Activated CD4-positive, CD25-positive, alpha-beta regulatory T cell treated with anti-CD3 and anti-CD28 coated beads, Interleukin-2, amount 50 U/mL, for 24 hours (primary cell): ENCODE results near the gene ZBTB21.
"Not testable (repeated sequence)": the region's sequence is repeated elsewhere in the genome, so short reads cannot be mapped to it uniquely, and the experiment has no call there.

Experiments
- ATAC-seq, 2 donors: fragments of 150-1000 bp; cut with Tn5 transposase; one replicate each; pipeline ENCODE4 v1.10.0; 2021; ENCODE audit warnings: mild to moderate bottlenecking in 1 of 2, moderate library complexity in 1 of 2

ZBTB21 gene

DNA sequence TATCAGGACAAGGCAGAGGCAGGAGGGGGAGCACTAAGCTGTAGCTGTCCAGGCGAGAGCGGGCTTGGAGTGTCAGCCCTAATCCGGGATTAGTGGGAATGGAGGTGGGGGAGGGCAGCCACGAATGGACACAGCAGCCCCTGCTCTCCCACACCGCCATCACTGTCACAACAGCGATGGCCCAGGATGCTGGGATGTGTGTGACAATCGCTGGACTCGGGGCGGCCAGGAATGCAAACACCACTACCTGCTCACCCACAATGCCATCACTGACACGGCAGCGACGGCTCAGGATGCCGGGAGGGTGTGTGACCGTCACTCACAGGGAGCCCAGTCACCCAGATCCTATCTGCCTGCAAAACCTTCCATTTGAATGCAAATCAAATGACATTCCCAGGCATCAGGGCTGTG, 59.2 kb downstream of the ZBTB21 start:
- no peak for ATAC-seq

DNA sequence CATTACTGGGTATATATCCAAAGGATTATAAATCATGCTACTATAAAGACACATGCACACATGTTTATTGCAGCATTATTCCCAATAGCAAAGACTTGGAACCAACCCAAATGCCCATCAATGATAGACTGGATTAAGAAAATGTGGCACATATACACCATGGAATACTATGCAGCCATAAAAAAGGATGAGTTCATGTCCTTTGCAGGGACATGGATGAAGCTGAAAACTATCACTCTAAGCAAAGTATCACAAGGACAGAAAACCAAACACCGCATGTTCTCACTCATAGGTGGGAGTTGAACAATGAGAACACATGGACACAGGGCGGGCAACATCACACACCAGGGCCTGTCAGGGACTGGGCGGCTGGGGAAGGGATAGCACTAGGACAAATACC, 60.5 kb downstream of the ZBTB21 start:
- not testable (repeated sequence) for ATAC-seq

- ATAC-seq, result no peak
Observed at GRCh38 chr21:41948901-41949300, 61.3 kb downstream of the ZBTB21 start.

GRCh38 chr21:41948078-41948895, 61.9 kb downstream of the ZBTB21 start:
- ATAC-seq, result no peak

GRCh38 chr21:41945982-41946381, 64.2 kb downstream of the ZBTB21 start:
- ATAC-seq, result no peak

GRCh38 chr21:41943851-41944250, 66.3 kb downstream of the ZBTB21 start:
- no peak for ATAC-seq

- ATAC-seq, result no peak
Observed at GRCh38 chr21:41942457-41942856, 67.7 kb downstream of the ZBTB21 start.

GRCh38 chr21:41941941-41942340, 68.2 kb downstream of the ZBTB21 start:
- no peak for ATAC-seq

DNA sequence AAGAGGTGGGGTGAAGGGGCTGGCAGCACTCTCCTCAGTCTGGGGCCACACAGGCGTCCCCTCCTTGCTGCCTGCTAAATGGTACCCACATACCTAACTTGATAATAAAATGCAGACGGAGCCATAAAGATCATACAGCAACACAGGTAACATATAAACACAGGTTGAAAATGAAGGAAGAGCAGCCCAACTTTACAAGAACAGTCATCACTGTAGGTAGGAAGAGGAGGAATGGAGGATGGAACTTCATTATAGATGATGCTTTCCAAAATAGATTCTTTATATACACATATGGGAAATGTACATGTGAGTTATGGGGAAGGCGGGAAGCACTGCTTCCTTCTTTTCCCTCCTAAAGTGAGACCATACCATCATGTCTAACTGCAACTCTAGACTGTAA, 69.7 kb downstream of the ZBTB21 start:
- ATAC-seq, result no peak

GRCh38 chr21:41939391-41939790, 70.8 kb downstream of the ZBTB21 start:
- no peak for ATAC-seq
